CD4-positive, alpha-beta memory T cell (primary cell): ENCODE data around the gene ZNF80. TPM values are rescaled to one million over a fixed set of nuclear protein-coding genes. Genes with fewer than 3 reads are reported as not detected.

Experiments
- CTCF ChIA-PET: fragments of 350-600 bp; sonication (Branson Sonifier 250); formaldehyde crosslinking; loops from one replicate; lab custom pipeline; 2021; ENCODE audit warnings: inconsistent platforms; ENCODE audit not compliant: partially characterized antibody; lab: Charles Lee
- POLR2A ChIA-PET: fragments of 350-600 bp; sonication (Branson Sonifier 250); formaldehyde crosslinking; loops from one replicate; lab custom pipeline; 2021; ENCODE audit not compliant: partially characterized antibody; lab: Charles Lee
- DNase-seq, 5 donors: peaks; one replicate each; pipeline versions ENCODE4 v3.0.0 to v3.0.0-alpha.2; 2020 to 2022; ENCODE audit warnings: mixed read lengths in 1 of 5
- H3K27ac ChIP-seq: one replicate; pipeline ENCODE4 v1.7.0; 2013; ENCODE audit warnings: low read depth, low read length
- H3K27me3 ChIP-seq: 2 replicates; pipeline ENCODE4 v1.7.0; 2013; ENCODE audit warnings: mild to moderate bottlenecking, low read length, moderate library complexity; ENCODE audit not compliant: insufficient read depth
- H3K36me3 ChIP-seq: 2 replicates; pipeline ENCODE4 v1.7.0; 2013; ENCODE audit warnings: mild to moderate bottlenecking, low read length, moderate library complexity; ENCODE audit not compliant: insufficient read depth
- H3K4me1 ChIP-seq: 2 replicates; pipeline ENCODE4 v1.7.0; 2013; ENCODE audit warnings: mild to moderate bottlenecking, low read length, moderate library complexity; ENCODE audit not compliant: insufficient read depth
- H3K4me3 ChIP-seq, 2 donors: one replicate each; pipeline ENCODE4 v1.7.0; 2013; ENCODE audit warnings: low read length in 2 of 2, mild to moderate bottlenecking in 1 of 2
- H3K9me3 ChIP-seq, 2 donors: one replicate each; pipeline ENCODE4 v1.7.0; 2013; ENCODE audit warnings: low read length in 2 of 2, control low read depth in 1 of 2; ENCODE audit not compliant: control insufficient read depth in 1 of 2
- H3K27ac Mint-ChIP-seq, 7 donors: one replicate each; pipeline ENCODE4 v1.8.0; 2020 to 2021; ENCODE audit warnings: mixed read lengths in 7 of 7, mild to moderate bottlenecking in 6 of 7, inconsistent platforms in 3 of 7, moderate library complexity in 3 of 7
- H3K27me3 Mint-ChIP-seq, 2 donors: one replicate each; pipeline ENCODE4 v1.8.0; 2020 to 2021; ENCODE audit warnings: mixed read lengths in 2 of 2
- H3K36me3 Mint-ChIP-seq, 2 donors: one replicate each; pipeline ENCODE4 v1.8.0; 2020 to 2021; ENCODE audit warnings: mixed read lengths in 2 of 2, inconsistent platforms in 1 of 2, mild to moderate bottlenecking in 1 of 2
- H3K4me1 Mint-ChIP-seq, 4 donors: one replicate each; pipeline ENCODE4 v1.8.0; 2020 to 2021; ENCODE audit warnings: mixed read lengths in 4 of 4, mild to moderate bottlenecking in 1 of 4
- H3K4me3 Mint-ChIP-seq, 8 donors: one replicate each; pipeline ENCODE4 v1.8.0; 2020 to 2021; ENCODE audit warnings: mixed read lengths in 8 of 8, mild to moderate bottlenecking in 7 of 8, moderate library complexity in 6 of 8, inconsistent platforms in 3 of 8
- H3K9me3 Mint-ChIP-seq, 8 donors: one replicate each; pipeline ENCODE4 v1.8.0; 2020 to 2021; ENCODE audit warnings: mixed read lengths in 8 of 8, mild to moderate bottlenecking in 5 of 8, inconsistent platforms in 3 of 8, moderate library complexity in 1 of 8
- intact Hi-C: fragments of 100-400 bp; cut with micrococcal nuclease; formaldehyde crosslinking; loops from one replicate; pipeline ENCODE4 v1.15.1; 2023
- polyA plus RNA-seq, 2 donors: library from polyadenylated mRNA; unstranded; fragments of 300-500 nt; fragmentation: Illumina TruSeq; gene quantifications; one replicate each; pipeline ENCODE4 v1.2.3, GENCODE V29; 2021
- total RNA-seq, 2 experiments: library from RNA; stranded (reverse); gene quantifications; one replicate each; pipeline ENCODE4 v1.2.3, GENCODE V29; 2021

ZNF80 gene
- total and polyA plus RNA-seq, 4 experiments from 2014 or later = 0.34 to 1.1 (median 0.85) TPM

DNA sequence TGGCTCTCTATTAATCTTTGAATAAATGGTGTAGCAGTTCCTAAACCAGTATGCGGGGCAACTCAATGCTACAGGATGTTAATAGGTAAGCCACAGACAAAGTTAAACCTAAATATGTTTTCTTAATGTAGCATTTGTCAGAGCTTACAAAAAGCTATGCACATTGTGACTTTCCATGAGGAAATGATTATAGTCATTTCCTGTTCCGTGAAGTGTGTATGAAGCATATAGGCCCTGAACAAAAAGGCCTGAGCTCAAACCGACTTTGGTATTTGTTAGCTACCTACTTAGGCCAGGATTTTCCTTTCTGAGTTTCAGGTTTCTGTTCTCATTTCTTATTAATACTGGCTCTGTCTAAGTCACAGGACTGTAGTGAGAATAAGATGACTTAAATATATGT lies 14.2 kb downstream of the ZNF80 start:
- intact Hi-C loops = loop anchor here (1.0 to 2.0 kb wide), 3 partner anchors 8 to 68 kb away; no protein-coding TSS in a partner anchor
- no peaks in the 10 kb centered on the region for H3K27me3 Mint-ChIP-seq
- Histone ChIP-seq H3K27me3 (no peaks in the 10 kb centered on the region), H3K4me1 (peaks cover 98% of the 10 kb centered on the region), H3K9me3 (peaks cover 3 to 5% of the 10 kb centered on the region in 2 donors), H3K36me3 (no peaks in the 10 kb centered on the region), H3K4me3 (no peak overlapping the region), H3K27ac (peak overlapping the region; percentile 51)
- H3K36me3 Mint-ChIP-seq = peaks cover 8 to 39% of the 10 kb centered on the region in 2 donors
- H3K9me3 Mint-ChIP-seq = peaks cover 2 to 25% (median 16%) of the 10 kb centered on the region in 8 donors
- ChIA-PET POLR2A (interaction anchor here (0.5 to 9.0 kb wide), 16 partner anchors 10 to 941 kb away, joined by 3 to 236 read pairs (median 4); partner anchors contain the start of genes ATP6V1A, TIGIT and ZNF80), CTCF (interaction anchor here (0.9 to 5.9 kb wide), 10 partner anchors 8 to 487 kb away, joined by 3 to 73 read pairs (median 8); partner anchors contain the start of gene TIGIT)
- H3K4me3 Mint-ChIP-seq = peak overlapping the region in 5 of 8 donors; percentile 31 to 78 (median 62)
- H3K27ac Mint-ChIP-seq = peak overlapping the region; percentile 78 to 96 (median 92)
- peaks cover 0 to 71% (median 32%) of the 10 kb centered on the region in 4 donors for H3K4me1 Mint-ChIP-seq
- DNase-seq = peak; percentile 55 to 69 (median 56)

- Histone ChIP-seq H3K36me3 (no peaks in the 10 kb centered on the region), H3K4me3 (no peak overlapping the region)
These were observed 15.5 kb downstream of the ZNF80 start for GRCh38 chr3:114221881-114222264.

GRCh38 chr3:114221165-114221880 lies 16.1 kb downstream of the ZNF80 start:
- DNase-seq = peak; percentile 36 to 83 (median 58)
- Mint-ChIP-seq H3K4me3 (peak overlapping the region; percentile 7 to 67 (median 50)), H3K27ac (peak overlapping the region; percentile 86 to 96 (median 93)), H3K36me3 (peaks cover 13 to 32% of the 10 kb centered on the region in 2 donors), H3K9me3 (peaks cover 2 to 23% (median 16%) of the 10 kb centered on the region in 8 donors), H3K27me3 (no peaks in the 10 kb centered on the region), H3K4me1 (peaks cover 0 to 59% (median 25%) of the 10 kb centered on the region in 4 donors)
- ChIA-PET POLR2A (interaction anchor here (0.5 to 9.0 kb wide), 9 partner anchors 8 to 289 kb away, joined by 3 to 236 read pairs (median 18); partner anchors contain the start of genes TIGIT and ZNF80), CTCF (interaction anchor here (1.2 to 5.9 kb wide), 8 partner anchors 8 to 89 kb away, joined by 3 to 73 read pairs (median 10); partner anchors contain the start of gene TIGIT)
- no peaks in the 10 kb centered on the region for H3K36me3 ChIP-seq
- H3K4me1 ChIP-seq = peaks cover 100% of the 10 kb centered on the region
- H3K27ac ChIP-seq = peak overlapping the region; percentile 51
- intact Hi-C loops = no loop called here
- peak overlapping the region in 1 of 2 donors; percentile 21 for H3K4me3 ChIP-seq
- H3K9me3 ChIP-seq = peaks cover 3 to 5% of the 10 kb centered on the region in 2 donors
- no peaks in the 10 kb centered on the region for H3K27me3 ChIP-seq

More at GRCh38 chr3:114221881-114222264, 15.5 kb downstream of the ZNF80 start:
- POLR2A ChIA-PET = interaction anchor here (0.5 to 9.0 kb wide), 8 partner anchors 9 to 289 kb away, joined by 3 to 236 read pairs (median 24); partner anchors contain the start of genes TIGIT and ZNF80
- intact Hi-C loops = loop anchor here (2.0 kb wide), 1 partner anchor 69 kb away; no protein-coding TSS in a partner anchor
- Mint-ChIP-seq H3K27me3 (no peaks in the 10 kb centered on the region), H3K27ac (peak overlapping the region; percentile 86 to 96 (median 93)), H3K4me1 (peaks cover 0 to 64% (median 27%) of the 10 kb centered on the region in 4 donors), H3K9me3 (peaks cover 2 to 25% (median 16%) of the 10 kb centered on the region in 8 donors), H3K4me3 (peak overlapping the region; percentile 7 to 67 (median 50)), H3K36me3 (peaks cover 13 to 35% of the 10 kb centered on the region in 2 donors)
- Histone ChIP-seq H3K9me3 (peaks cover 3 to 5% of the 10 kb centered on the region in 2 donors), H3K4me1 (peaks cover 100% of the 10 kb centered on the region), H3K27ac (peak overlapping the region; percentile 51), H3K27me3 (no peaks in the 10 kb centered on the region)
- CTCF ChIA-PET = interaction anchor here (1.0 to 5.9 kb wide), 9 partner anchors 8 to 89 kb away, joined by 3 to 73 read pairs (median 10); partner anchors contain the start of gene TIGIT
- DNase-seq = no peak

GRCh38 chr3:114219741-114220140 lies 17.6 kb downstream of the ZNF80 start:
- Histone ChIP-seq H3K36me3 (no peaks in the 10 kb centered on the region), H3K4me1 (peaks cover 100% of the 10 kb centered on the region), H3K4me3 (no peak overlapping the region), H3K27me3 (no peaks in the 10 kb centered on the region), H3K9me3 (peaks cover 0 to under 1% of the 10 kb centered on the region in 2 donors), H3K27ac (no peak overlapping the region)
- H3K4me1 Mint-ChIP-seq = peaks cover 0 to 49% (median 20%) of the 10 kb centered on the region in 4 donors
- peak overlapping the region in 3 of 8 donors; percentile 44 to 57 (median 45) for H3K4me3 Mint-ChIP-seq
- intact Hi-C loops = loop anchor here (10.0 kb wide), 1 partner anchor 1565 kb away; no protein-coding TSS in a partner anchor
- CTCF ChIA-PET = interaction anchor here (2.4 to 7.4 kb wide), 2 partner anchors 12 to 74 kb away, joined by 9 to 138 read pairs; partner anchors contain the start of gene TIGIT
- POLR2A ChIA-PET = interaction anchor here (0.7 to 8.4 kb wide), 3 partner anchors 14 to 474 kb away, joined by 3 to 309 read pairs (median 188); partner anchors contain the start of genes NAA50, TIGIT and ZNF80
- peaks cover 6 to 16% of the 10 kb centered on the region in 2 donors for H3K36me3 Mint-ChIP-seq
- no peak for DNase-seq
- H3K27me3 Mint-ChIP-seq = no peaks in the 10 kb centered on the region
- H3K9me3 Mint-ChIP-seq = peaks cover 2 to 9% (median 5%) of the 10 kb centered on the region in 8 donors
- peak overlapping the region in 5 of 7 donors; percentile 68 to 96 (median 91) for H3K27ac Mint-ChIP-seq

GRCh38 chr3:114218578-114219185 lies 18.7 kb downstream of the ZNF80 start:
- H3K27ac Mint-ChIP-seq = peak overlapping the region in 3 of 7 donors; percentile 11 to 89 (median 81)
- no peaks in the 10 kb centered on the region for H3K27me3 Mint-ChIP-seq
- H3K9me3 Mint-ChIP-seq = no peaks in the 10 kb centered on the region
- peak overlapping the region in 2 of 8 donors; percentile 5 to 16 for H3K4me3 Mint-ChIP-seq
- Histone ChIP-seq H3K36me3 (no peaks in the 10 kb centered on the region), H3K9me3 (no peaks in the 10 kb centered on the region), H3K4me1 (peaks cover 99% of the 10 kb centered on the region), H3K4me3 (no peak overlapping the region), H3K27ac (no peak overlapping the region), H3K27me3 (no peaks in the 10 kb centered on the region)
- peaks cover 0 to 44% (median 17%) of the 10 kb centered on the region in 4 donors for H3K4me1 Mint-ChIP-seq
- intact Hi-C loops = loop anchor here (10.0 kb wide), 1 partner anchor 1566 kb away; no protein-coding TSS in a partner anchor
- CTCF ChIA-PET = interaction anchor here (0.9 to 7.4 kb wide), 6 partner anchors 9 to 81 kb away, joined by 3 to 138 read pairs (median 8); partner anchors contain the start of gene TIGIT
- peaks cover 6 to 9% of the 10 kb centered on the region in 2 donors for H3K36me3 Mint-ChIP-seq
- no peak for DNase-seq
- POLR2A ChIA-PET = interaction anchor here (0.7 to 8.4 kb wide), 9 partner anchors 8 to 928 kb away, joined by 3 to 309 read pairs (median 12); partner anchors contain the start of genes NAA50, TIGIT and ZNF80

- Histone ChIP-seq H3K36me3 (no peaks in the 10 kb centered on the region), H3K27ac (no peak overlapping the region), H3K27me3 (no peaks in the 10 kb centered on the region), H3K9me3 (no peaks in the 10 kb centered on the region), H3K4me3 (no peak overlapping the region), H3K4me1 (peaks cover 99% of the 10 kb centered on the region)
- POLR2A ChIA-PET = interaction anchor here (0.6 to 8.4 kb wide), 11 partner anchors 9 to 928 kb away, joined by 3 to 309 read pairs (median 6); partner anchors contain the start of genes TIGIT and ZNF80
- Mint-ChIP-seq H3K27me3 (no peaks in the 10 kb centered on the region), H3K4me1 (peaks cover 0 to 44% (median 17%) of the 10 kb centered on the region in 4 donors), H3K4me3 (peak overlapping the region in 5 of 8 donors; percentile 14 to 55 (median 31)), H3K36me3 (peaks cover 5 to 6% of the 10 kb centered on the region in 2 donors), H3K9me3 (no peaks in the 10 kb centered on the region), H3K27ac (peak overlapping the region in 3 of 7 donors; percentile 8 to 83 (median 67))
- DNase-seq = no peak
- intact Hi-C loops = loop anchor here (10.0 kb wide), 1 partner anchor 1567 kb away; no protein-coding TSS in a partner anchor
- CTCF ChIA-PET = interaction anchor here (0.9 to 7.4 kb wide), 6 partner anchors 10 to 81 kb away, joined by 3 to 138 read pairs (median 8); partner anchors contain the start of gene TIGIT
These were observed 19.4 kb downstream of the ZNF80 start for GRCh38 chr3:114218006-114218405.
